Endothelial cell of coronary artery (primary cell): ENCODE measurements around the gene CYBA. TPM values are rescaled to one million over a fixed set of nuclear protein-coding genes. Genes with fewer than 3 reads are reported as not detected.

Source experiments
- total RNA-seq: library from RNA; depleted of rRNA; stranded (reverse); fragments of >200 nt; gene quantifications from 2 replicates; pipeline ENCODE4 v1.2.3, GENCODE V29; 2014

The CYBA gene
- total RNA-seq: 114 and 129 TPM in 2 replicates

GRCh38 chr16:88650749-88651275 lies at the start of gene CYBA:
Gene CYBA (minus strand): TSS chr16:88651053. CDS start chr16:88651013, 40 bp downstream.

DNA sequence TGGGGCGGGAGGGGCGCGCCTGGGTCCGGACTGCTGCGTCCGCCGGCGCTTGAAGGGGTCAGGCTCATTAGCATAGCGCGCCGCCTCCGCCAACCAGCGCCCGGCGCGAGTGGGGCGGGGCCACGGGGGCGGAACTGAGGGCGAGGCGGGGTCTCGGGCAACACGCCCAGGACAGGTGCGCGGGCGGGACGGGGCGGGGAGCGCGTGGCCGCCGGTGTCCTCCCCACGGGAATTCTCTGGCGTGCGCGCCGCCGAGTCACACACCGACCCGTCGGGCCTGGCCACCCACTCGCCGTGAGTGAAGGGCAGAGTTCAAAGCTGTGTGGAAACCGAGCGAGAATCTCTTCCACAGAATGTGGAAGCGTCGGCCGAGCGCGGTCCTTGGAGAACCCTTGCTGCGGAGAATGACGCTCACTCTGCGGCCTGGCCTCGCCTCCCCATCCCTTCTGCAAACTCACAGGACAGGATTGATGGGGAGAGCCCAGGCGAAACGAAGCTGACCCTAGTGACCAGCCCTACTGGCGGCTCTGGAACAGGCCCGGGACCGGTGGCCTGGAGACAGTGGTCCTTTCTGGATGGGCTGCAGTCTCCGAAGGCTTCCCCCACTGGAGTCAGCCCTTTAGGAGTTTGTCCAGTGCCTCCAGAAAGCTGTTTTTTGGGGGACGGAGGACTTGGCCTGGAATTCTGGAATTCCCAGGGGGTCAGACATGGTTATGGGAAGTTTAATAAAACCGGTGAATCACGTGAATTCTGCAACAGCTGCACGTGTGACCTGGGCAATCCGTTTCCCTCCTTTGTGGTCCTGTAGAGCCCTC lies 35.8 kb upstream of the CYBA start, which contains the start of gene SNAI3:
SNAI3 (minus strand) TSS at position 69 of the 815 bp plus-strand sequence. CDS start 101 bp downstream, outside the sequence.

DNA sequence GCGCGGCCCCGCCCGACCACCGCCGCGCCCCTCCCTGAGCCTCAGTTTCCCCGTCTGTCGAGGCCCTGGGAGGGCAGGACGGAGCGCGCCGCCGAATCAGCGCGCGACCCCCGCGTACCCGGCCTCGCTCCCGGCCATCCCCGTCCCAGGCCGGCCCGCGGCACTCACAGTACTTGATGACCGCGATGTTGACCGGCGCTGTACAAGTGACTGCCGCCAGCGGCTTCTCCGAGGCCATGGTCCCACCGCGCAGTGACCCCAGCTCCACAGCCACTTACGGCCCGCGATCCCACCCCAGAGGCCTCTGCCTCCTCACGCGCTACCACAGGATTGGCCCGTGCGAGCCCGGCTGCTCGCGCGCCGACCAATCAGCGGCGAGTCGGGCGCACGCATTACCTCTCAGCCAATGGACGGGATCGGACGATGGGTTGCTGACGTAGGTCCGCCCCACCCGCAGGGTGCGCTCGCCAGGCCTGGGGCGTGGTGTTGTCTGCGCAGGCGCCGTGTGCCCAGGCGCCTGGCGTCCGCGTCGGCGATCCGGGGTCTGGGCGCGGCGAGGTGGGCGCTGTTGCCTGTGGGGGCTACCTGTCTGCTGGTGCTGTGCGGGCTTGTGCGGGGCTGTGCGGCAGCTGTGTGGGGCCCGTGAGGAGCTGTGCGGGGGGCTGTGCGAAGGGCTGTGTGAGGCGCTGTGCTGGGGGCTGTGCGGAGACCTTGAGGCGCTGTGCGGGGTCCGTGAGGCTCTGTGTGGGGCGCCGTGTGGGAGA lies 12.2 kb upstream of the CYBA start, which contains the start of gene MVD:
MVD (minus strand) TSS at position 249 of the 764 bp plus-strand sequence; CDS start at position 238, 11 bp downstream.

DNA sequence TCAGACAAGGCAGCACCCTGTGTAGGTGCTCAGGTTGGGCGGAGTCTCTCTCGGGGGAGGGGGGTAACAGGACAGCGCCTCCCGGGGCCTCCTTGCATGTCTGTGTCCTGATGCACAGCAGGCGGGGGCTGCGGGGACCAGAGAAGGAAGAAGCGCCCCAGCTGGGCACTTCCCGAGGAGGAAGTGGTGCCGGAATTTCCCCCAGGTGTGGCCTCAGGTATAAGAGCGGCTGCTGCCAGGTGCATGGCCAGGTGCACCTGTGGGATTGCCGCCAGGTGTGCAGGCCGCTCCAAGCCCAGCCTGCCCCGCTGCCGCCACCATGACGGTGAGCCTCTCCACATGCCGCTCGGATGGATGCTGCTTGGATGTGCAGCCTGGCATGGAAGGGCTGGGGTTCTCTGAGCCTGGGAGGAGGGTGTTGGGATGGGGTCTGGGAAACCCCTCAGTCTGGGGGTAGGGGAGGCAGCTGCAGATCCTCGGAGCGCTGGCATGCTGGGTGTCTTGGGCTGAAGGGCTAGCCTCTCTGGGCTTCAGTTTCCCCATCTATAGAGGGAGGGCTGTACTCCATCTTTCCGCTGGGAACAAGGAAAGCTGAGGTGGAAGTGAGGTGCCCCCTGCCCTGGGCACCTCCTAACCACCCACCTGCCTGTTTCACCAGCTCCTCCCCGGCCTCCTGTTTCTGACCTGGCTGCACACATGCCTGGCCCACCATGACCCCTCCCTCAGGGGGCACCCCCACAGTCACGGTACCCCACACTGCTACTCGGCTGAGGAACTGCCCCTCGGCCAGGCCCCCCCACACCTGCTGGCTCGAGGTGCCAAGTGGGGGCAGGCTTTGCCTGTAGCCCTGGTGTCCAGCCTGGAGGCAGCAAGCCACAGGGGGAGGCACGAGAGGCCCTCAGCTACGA lies 12.3 kb downstream of the CYBA start, which contains the start of gene IL17C:
IL17C (plus strand) TSS at position 250 of the 908 bp plus-strand sequence; CDS start at position 320, 70 bp downstream.

Other genes with a start within 250 kb of the CYBA start
- gene ZFPM1, start 197.8 kb downstream of the CYBA start, total RNA-seq: 1.7 and 2.8 TPM in 2 replicates
- gene ZC3H18, start 80.7 kb downstream of the CYBA start, total RNA-seq: 10.9 and 13.9 TPM in 2 replicates
- gene IL17C, start 12.5 kb downstream of the CYBA start, total RNA-seq: 0.09 TPM in 1 of 2 replicates, not detected in the other
- 36.1 and 36.8 TPM in 2 replicates for gene MVD, start 12.0 kb upstream of the CYBA start, total RNA-seq
- gene SNAI3, start 35.5 kb upstream of the CYBA start, total RNA-seq: under 0.01 and 0.09 TPM in 2 replicates
- gene RNF166, start 55.4 kb upstream of the CYBA start, total RNA-seq: 15.9 and 19.5 TPM in 2 replicates
- 24.8 TPM in 2 replicates for gene CTU2, start 55.5 kb upstream of the CYBA start, total RNA-seq
- 205 and 395 TPM in 2 replicates for gene PIEZO1, start 134.2 kb upstream of the CYBA start, total RNA-seq
- 4.0 and 7.5 TPM in 2 replicates for gene CDT1, start 152.7 kb upstream of the CYBA start, total RNA-seq
- gene APRT, start 160.9 kb upstream of the CYBA start, total RNA-seq: 102 and 118 TPM in 2 replicates
- gene GALNS, start 205.9 kb upstream of the CYBA start, total RNA-seq: 10.8 and 21.0 TPM in 2 replicates
- 44.1 and 79.7 TPM in 2 replicates for gene TRAPPC2L, start 206.1 kb upstream of the CYBA start, total RNA-seq
- not detected in 2 replicates for gene PABPN1L, start 215.6 kb upstream of the CYBA start, total RNA-seq